Lower leg skin (tissue), 3 donors: Measurements from ENCODE around the gene AMPD1.

Experiments
- POLR2A ChIP-seq, 2 donors: fragments of 450-650 bp; IDR thresholded peaks; one replicate each; pipeline ENCODE4 v1.6.1; 2016 to 2017; ENCODE audit warnings: antibody characterized with exemption in 2 of 2, mild to moderate bottlenecking in 1 of 2, moderate library complexity in 1 of 2
- TF ChIP-seq, protein P1 (sequence below), 3 donors: fragments of 450-650 bp; IDR thresholded peaks; one replicate each; pipeline ENCODE4 v1.5.1; 2016; ENCODE audit warnings: antibody characterized with exemption in 3 of 3, mild to moderate bottlenecking in 3 of 3, moderate library complexity in 2 of 3

DNA sequence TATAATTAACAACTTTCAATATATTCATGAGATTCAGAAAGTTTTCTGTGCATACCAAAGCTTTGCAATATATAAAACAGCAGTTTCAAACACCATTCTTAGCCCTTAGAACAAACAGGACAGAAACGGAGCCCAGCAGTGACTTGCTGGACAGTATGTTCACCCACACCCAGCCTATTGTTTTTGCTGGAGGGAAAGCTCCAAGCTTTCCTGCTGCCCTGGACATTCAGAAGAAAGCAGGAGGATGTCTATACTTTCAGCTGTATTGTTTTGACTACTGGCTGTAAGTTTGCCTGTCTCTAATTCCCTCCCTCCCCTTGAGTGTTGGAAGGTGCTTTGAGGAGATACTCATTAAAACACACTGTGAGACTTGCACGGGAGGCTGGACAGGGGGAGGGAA is 35.1 kb downstream of the AMPD1 start:
- TF ChIP-seq, protein P1, sequence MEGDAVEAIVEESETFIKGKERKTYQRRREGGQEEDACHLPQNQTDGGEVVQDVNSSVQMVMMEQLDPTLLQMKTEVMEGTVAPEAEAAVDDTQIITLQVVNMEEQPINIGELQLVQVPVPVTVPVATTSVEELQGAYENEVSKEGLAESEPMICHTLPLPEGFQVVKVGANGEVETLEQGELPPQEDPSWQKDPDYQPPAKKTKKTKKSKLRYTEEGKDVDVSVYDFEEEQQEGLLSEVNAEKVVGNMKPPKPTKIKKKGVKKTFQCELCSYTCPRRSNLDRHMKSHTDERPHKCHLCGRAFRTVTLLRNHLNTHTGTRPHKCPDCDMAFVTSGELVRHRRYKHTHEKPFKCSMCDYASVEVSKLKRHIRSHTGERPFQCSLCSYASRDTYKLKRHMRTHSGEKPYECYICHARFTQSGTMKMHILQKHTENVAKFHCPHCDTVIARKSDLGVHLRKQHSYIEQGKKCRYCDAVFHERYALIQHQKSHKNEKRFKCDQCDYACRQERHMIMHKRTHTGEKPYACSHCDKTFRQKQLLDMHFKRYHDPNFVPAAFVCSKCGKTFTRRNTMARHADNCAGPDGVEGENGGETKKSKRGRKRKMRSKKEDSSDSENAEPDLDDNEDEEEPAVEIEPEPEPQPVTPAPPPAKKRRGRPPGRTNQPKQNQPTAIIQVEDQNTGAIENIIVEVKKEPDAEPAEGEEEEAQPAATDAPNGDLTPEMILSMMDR (IDR thresholded peaks at IDR 0.05): no peak
- TF ChIP-seq POLR2A (IDR thresholded peaks at IDR 0.05): no peak
